ENCODE results near the gene KRT80. TPM values are rescaled to one million over a fixed set of nuclear protein-coding genes. Genes with fewer than 3 reads are reported as not detected.

Gene KRT80
- total and polyA plus RNA-seq, 3 donors from 2014 or later = 0.50 to 1.0 (median 0.94) TPM

DNA sequence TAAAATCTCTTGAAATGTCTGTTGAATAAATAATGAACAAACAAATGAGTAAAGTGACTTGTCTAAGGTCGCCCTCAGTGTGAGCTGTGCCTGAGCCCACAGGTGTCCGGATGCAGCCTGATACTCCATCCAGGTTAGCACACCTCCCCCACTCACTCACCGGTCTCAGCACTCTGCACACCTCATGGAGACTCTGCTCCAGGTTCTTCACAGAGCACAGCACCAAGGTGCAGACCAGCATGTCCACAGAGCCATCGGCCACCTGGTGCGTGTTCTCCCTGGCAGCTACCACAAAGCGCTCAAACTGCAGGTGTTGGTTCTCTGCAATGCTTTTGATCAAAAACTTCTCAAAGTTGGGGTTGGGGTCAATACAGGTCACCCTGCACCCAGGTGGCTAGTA, 37.1 kb upstream of the KRT80 start:
- Histone ChIP-seq H3K4me3 (no peak overlapping the region), H3K27ac (no peak overlapping the region), H3K4me1 (no peaks in the 10 kb centered on the region), H3K27me3 (no peaks in the 10 kb centered on the region), H3K9me3 (no peaks in the 10 kb centered on the region), H3K36me3 (ENCODE audit: low read depth, missing control alignments) (no peaks in the 10 kb centered on the region)
- DNase-seq = no peak
- intact Hi-C loops (cut with DNase I; ENCODE audit: low total_unique reads) = no loop called here
- 90 to 100% methylated on average over 2 to 6 of the region's 6 CpGs for WGBS, 2 donors
- TF ChIP-seq POLR2A (IDR thresholded peaks at IDR 0.05) = no peak
- TF ChIP-seq, protein P1, sequence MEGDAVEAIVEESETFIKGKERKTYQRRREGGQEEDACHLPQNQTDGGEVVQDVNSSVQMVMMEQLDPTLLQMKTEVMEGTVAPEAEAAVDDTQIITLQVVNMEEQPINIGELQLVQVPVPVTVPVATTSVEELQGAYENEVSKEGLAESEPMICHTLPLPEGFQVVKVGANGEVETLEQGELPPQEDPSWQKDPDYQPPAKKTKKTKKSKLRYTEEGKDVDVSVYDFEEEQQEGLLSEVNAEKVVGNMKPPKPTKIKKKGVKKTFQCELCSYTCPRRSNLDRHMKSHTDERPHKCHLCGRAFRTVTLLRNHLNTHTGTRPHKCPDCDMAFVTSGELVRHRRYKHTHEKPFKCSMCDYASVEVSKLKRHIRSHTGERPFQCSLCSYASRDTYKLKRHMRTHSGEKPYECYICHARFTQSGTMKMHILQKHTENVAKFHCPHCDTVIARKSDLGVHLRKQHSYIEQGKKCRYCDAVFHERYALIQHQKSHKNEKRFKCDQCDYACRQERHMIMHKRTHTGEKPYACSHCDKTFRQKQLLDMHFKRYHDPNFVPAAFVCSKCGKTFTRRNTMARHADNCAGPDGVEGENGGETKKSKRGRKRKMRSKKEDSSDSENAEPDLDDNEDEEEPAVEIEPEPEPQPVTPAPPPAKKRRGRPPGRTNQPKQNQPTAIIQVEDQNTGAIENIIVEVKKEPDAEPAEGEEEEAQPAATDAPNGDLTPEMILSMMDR (IDR thresholded peaks at IDR 0.05) = no peak

DNA sequence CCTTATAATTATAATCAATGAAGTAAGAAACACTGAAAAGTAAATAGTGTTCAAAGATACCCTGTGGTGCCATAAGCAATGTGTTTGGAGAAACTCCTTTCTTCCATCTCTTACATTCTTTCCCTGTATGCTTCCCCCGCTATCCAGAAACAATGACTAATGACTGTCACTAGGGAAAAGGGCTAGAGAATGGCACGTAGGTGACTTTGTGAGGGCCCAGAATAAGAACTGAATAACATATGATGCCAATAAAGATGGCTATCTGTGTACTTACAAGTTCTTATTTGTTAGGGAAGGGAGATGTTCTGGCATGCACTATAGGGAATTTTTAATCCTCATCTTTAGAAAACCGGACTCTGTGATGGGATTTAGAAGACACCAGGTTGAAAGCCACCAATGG, 36.6 kb upstream of the KRT80 start:
- TF ChIP-seq, protein P1 (IDR thresholded peaks at IDR 0.05) = no peak
- no peak for TF ChIP-seq POLR2A (IDR thresholded peaks at IDR 0.05)
- Histone ChIP-seq H3K36me3 (ENCODE audit: low read depth, missing control alignments) (no peaks in the 10 kb centered on the region), H3K4me1 (no peaks in the 10 kb centered on the region), H3K4me3 (no peak overlapping the region), H3K27me3 (no peaks in the 10 kb centered on the region), H3K9me3 (no peaks in the 10 kb centered on the region), H3K27ac (no peak overlapping the region)
- intact Hi-C loops (cut with DNase I; ENCODE audit: low total_unique reads) = no loop called here
- WGBS, 2 donors = 80 to 88% methylated on average over 3 of the region's 3 CpGs
- DNase-seq = no peak

DNA sequence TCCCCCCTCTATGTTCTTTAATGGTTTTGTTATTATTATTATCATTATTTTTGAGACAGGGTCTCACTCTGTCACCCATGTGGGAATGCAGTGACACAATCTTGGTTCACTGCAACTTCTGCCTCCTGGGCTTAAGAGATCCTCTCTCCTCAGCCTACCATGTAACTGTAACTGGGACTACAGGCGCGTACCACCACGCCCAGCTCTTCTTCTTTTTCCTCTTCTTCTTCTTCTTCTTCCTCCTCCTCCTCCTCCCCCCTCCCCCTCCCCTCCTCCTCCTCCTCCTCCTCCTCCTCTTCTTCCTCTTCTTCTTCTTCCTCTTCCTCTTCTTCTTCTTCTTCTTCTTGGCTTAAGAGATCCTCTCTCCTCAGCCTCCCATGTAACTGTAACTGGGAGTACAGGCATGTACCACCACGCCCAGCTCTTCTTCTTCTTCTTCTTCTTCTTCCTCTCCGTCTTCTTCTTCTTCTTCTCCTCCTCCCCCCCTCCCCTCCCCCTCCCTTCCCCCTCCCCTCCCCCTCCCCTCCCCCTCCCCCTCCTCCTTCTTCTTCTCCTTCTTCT, 35.9 kb upstream of the KRT80 start:
- Histone ChIP-seq H3K4me3 (no peak overlapping the region), H3K36me3 (ENCODE audit: low read depth, missing control alignments) (no peaks in the 10 kb centered on the region), H3K27ac (no peak overlapping the region), H3K9me3 (no peaks in the 10 kb centered on the region), H3K4me1 (no peaks in the 10 kb centered on the region), H3K27me3 (no peaks in the 10 kb centered on the region)
- DNase-seq = no peak
- 69 to 80% methylated on average over 5 of the region's 5 CpGs for WGBS, 2 donors
- intact Hi-C loops (cut with DNase I; ENCODE audit: low total_unique reads) = no loop called here
- TF ChIP-seq, protein P1 (IDR thresholded peaks at IDR 0.05) = no peak
- TF ChIP-seq POLR2A (IDR thresholded peaks at IDR 0.05) = no peak

DNA sequence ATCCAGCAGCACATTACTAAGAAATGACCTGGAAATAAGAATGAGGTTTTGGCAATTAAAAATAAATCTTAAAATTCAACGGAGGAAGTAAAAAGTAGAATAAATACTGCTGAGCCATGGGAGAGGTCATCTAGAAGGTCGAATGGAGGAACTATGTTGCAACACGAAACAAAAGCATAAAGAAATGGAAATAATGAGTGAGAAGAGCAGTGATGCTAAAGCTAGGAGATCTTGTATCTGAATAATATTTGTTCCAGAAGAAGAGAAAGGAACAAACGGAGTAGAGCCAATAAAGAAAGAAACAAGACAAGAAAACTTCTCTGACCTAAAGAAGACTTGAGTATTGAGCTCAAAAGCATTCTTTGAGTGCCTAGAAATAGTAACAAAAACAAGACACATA, 34.6 kb upstream of the KRT80 start:
- Histone ChIP-seq H3K4me1 (no peaks in the 10 kb centered on the region), H3K36me3 (ENCODE audit: low read depth, missing control alignments) (no peaks in the 10 kb centered on the region), H3K27ac (no peak overlapping the region), H3K4me3 (no peak overlapping the region), H3K27me3 (no peaks in the 10 kb centered on the region), H3K9me3 (no peaks in the 10 kb centered on the region)
- intact Hi-C loops (cut with DNase I; ENCODE audit: low total_unique reads) = no loop called here
- WGBS, 2 donors = 80 to 81% methylated on average over 4 of the region's 4 CpGs
- TF ChIP-seq, protein P1 (IDR thresholded peaks at IDR 0.05) = no peak
- TF ChIP-seq POLR2A (IDR thresholded peaks at IDR 0.05) = no peak
- no peak for DNase-seq

DNA sequence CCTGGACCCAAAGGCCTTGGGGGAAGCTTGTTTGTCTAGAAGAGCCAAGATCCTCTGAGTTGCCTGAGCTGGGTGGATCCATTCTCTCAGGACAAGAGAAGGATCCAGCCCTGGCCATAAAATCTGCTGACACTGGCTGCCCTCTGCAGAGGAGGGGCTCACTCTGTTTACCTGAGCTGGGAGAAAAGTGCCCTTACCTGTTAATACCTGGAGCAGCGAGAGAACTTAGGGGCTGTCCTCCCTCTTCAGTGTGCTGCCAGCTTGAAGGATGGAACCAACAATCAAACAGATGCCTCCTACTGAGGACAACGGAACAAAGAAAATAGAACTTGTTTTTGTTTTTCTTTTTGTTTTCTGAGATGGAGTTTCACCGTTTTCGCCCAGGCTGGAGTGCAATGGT, 33.9 kb upstream of the KRT80 start:
- DNase-seq = no peak
- Histone ChIP-seq H3K4me1 (no peaks in the 10 kb centered on the region), H3K36me3 (ENCODE audit: low read depth, missing control alignments) (no peaks in the 10 kb centered on the region), H3K27me3 (no peaks in the 10 kb centered on the region), H3K4me3 (no peak overlapping the region), H3K27ac (no peak overlapping the region), H3K9me3 (no peaks in the 10 kb centered on the region)
- intact Hi-C loops (cut with DNase I; ENCODE audit: low total_unique reads) = no loop called here
- TF ChIP-seq POLR2A (IDR thresholded peaks at IDR 0.05) = no peak
- TF ChIP-seq, protein P1 (IDR thresholded peaks at IDR 0.05) = no peak
- 87 to 96% methylated on average over 4 of the region's 4 CpGs for WGBS, 2 donors
